ENCODE data around the gene PPP2R5D.

PPP2R5D gene

DNA sequence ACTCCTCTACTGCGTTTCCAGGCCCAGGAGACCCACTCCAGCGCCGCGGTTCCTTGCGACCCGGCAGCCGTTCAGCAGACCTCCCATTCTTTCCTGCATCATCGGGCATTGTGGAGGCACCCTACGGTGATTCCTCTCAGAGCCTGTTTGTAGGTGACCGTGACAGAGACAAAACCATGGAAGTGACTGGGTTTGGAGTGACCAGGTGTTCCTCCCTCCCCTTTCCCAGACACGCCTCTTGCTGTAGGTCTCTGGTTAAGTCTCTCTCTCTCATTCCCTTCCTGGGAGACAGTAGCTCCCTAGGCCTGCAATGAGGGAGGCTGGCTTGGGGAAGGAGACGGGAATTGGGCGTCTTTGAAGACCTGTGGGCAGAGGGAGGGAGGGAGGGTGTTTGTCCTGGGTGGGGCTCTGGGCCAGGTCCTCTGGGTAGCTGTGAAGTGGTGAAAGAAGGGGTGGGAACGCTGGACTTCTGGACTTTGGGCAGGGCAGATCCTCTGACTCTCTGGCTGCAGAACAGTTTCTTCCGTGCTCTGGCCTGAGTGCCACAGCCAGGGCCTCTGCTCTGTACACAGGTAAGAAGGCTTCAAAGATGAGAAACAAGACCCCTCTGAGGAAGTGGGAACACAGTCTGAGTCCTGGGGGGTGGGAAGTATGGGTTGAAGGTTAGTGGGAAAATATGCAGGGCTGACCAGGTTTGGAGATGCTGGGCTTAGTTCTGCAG, 75.8 kb downstream of the PPP2R5D start:
- no peak for DNase-seq

DNA sequence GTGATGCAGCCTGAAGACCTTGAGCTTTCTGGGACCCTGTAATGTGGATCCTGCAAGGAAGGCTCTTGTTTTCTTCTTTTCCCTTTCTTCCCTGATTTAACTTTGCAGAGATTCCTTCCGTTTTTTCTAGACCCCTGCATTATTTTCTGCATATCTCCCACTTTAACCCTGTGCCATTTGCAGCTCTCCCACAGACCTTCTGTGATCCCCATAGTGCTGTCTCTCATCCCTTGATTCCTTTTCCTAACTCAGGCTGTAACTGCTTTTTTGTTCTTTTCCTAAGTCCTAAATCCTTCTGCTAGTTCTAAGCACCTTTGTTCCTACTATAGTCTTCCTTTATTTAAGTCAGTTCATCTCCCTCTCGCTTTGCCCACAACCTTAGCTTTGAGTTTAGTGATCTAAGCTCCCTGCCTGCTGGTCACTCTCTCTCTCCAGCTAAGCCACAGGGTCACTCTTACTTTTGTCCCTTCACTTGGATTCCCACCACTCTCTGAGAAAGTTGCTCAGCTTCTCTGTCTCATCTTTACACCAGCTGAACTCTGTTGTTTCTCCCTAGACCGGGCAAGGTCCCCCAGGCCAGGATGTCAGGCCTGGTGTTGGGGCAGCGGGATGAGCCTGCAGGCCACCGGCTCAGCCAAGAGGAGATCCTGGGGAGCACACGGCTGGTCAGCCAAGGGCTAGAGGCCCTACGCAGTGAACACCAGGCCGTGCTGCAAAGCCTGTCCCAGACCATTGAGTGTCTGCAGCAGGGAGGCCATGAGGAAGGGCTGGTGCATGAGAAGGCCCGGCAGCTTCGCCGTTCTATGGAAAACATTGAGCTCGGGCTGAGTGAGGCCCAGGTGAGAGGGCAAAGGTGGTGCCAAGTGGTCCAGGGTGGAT, 76.6 kb downstream of the PPP2R5D start:
- DNase-seq: no peak

DNA sequence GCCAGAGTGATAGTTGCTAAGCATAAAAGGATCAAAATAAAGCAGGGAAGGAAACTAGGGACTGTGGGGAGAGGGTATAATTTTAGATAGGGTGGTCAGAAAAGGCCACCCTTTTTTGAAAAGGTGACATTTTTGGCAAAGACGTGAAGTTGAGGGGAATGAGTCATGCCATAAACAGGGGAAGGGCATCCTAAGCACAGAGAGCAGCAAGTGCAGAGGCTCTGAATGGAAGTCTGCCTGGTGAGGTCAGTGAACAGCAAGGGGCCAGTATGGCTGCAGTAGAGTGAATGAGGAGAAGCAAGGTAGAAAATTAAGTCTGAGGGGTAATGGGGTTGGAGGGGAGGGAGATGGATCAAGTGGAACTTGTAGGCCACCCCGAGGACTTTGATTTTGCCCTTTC, 77.5 kb downstream of the PPP2R5D start:
- no peak for DNase-seq
